HG02798 (cell line): ENCODE data around the gene BOLA3.
"Not testable (repeated sequence)": the region's sequence is repeated elsewhere in the genome, so short reads cannot be mapped to it uniquely, and the experiment has no call there.

Source experiments
- ATAC-seq: cut with Tn5 transposase; IDR thresholded peaks from one replicate; pipeline ENCODE4 v1.9.1; 2021; ENCODE audit warnings: mild to moderate bottlenecking; ENCODE audit not compliant: unreplicated experiment, poor library complexity

BOLA3 gene, protein sequence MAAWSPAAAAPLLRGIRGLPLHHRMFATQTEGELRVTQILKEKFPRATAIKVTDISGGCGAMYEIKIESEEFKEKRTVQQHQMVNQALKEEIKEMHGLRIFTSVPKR

DNA sequence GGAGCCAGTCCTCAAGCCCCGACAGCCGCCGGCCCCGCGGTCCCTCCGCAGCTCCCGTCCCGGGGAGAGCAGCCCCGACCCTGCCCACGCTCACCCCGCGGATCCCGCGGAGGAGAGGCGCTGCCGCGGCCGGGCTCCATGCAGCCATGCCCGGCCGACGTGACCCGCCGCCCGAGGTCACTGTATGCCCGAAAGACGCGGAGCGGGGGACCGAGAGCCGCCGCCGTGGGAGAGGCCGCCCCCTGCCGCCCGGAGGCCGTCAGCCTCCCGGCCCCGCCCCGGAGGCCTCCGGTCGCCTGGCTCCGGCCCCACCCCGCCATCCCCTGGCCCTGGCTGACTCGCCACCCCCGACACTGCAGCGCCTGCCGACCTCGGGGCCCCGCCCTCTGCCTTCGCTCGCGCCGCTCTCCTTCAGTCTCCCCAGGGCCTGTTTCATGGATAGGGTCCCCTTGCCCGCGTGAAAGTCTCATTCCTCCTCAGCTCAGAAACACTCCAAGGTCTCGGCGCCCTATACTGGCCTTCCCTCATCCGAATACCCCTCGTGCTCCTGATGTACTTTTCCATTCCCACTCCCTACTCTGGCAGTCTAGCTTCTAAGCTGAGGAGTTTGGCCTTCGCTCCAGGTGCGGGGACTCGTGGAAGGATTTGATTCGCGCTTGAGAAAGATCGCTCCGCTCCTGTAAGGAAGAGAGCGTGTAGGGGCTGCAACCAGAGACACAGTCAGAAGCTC is at the start of gene BOLA3:
Gene BOLA3 (minus strand): TSS at position 186 of the 730 bp plus-strand sequence. CDS start 38 bp downstream, at position 148.
- peak; percentile 96 for ATAC-seq

DNA sequence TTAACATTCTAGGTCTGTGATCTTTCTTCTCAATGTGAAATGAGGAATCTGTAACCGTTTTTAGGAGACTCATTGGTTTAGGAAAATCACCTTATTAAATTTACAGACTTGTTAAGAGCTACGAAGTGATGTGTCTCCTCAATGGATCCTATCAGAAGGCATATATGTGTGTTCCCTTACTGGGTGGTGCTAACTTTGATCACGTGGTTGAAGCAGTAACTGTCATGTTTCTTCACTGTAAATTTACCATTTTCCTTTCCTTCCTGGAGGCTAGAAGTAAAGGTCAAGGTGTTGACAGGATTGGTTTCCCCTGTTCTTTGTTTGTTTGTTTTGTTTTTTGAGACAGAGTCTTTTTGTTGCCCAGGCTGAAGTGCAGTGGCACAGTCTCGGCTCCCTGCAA is 49.3 kb upstream of the BOLA3 start:
- ATAC-seq, result no peak

DNA sequence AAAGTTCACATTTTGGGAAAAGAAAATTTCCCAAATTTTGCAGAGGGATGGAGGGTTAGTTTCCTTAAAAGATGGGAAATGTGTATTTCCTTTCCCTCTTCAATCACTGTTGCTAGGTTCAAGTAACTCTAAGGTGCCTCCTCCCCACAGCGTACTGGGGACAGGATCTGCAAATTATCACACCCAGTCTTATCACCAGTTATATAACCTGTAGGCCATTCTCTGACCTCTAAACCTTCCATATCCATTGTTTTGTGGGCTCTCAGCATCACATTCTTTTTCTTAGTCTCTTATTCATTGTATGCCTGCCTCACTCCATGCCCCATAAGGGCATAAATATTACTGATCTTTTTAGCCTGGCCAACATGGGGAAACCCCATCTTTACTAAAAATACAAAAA is 47.1 kb upstream of the BOLA3 start:
- ATAC-seq, result no peak

DNA sequence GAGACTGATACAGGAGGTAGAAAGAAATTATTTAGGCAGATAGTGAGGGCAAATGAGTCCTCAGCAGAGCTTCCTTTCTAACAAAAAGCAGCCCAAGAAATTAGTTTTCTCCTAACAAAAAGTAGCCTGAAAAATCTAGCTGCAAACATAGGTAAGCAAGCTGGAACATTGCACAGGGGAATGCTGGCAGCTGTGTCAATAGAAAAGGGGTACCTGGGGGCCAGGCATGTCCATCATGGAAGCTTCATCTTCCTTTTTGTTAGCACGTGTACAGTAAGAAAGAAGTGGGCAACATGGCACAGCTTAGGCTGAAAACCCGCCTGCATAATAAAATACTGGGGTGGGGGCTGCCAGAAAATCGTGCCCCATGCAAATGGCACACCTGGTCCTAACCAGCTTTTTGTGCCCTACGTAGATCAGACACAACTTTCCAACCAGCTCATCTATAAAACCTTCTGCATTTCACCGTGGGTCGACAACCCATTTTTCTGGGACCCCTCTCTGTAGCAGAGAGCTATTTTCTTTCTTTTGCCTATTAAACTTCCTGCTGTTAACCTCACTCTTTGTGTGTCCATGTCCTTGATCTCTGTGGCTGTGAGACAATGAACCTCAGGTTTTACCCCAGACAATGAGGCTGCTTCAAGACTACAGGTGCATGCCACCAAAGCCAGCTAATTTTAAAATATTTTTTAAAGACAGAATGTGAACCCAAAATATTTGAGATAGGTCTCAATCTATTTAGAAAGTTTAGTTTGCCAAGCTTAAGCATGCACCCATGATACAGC is 44.1 kb upstream of the BOLA3 start:
- no peak for ATAC-seq

DNA sequence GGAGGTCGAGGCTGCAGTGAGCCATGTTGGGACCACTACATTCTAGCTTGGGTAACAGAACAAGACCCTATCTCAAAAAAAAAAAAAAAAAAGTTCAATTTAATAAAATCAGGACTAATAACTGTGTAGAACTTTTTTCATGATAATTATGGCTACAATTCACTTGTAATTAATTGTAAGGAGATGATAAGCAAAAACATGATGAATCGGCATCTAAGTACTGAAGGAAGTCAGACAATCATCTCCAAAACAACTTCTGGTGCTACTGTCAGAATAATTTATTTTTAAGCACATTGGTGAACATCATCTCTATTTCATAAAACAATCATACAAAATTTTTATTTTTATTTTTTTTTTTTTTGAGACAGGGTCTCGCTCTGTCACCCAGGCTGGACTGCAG is 41.0 kb upstream of the BOLA3 start:
- no peak for ATAC-seq

DNA sequence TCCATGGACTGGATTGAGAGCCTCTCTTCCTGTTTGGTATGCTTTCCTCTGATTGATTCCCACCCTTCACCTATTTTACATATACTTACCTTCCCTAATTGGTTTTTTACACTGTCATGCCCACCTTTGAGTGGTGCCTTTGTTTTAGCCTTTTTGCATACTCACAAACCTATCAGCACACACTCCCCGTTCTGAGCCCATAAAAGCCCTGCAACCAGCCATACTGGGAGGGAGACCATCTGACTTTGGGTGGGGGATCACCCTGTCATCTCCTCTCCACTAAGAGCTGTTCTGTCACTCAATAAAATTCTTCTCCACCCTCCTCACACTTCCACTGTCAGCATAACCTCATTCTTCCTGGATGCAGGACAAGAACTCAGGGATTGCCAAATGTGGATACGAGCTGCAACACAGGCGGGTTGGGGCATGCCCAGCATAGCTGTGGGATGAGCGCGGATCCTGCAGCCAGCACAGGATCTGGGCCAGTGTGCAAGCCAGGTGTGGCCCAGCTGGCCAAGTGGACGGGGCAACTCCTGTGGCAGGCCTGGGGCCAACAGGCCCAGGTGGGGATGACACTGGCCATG is 40.4 kb upstream of the BOLA3 start:
- no peak for ATAC-seq

DNA sequence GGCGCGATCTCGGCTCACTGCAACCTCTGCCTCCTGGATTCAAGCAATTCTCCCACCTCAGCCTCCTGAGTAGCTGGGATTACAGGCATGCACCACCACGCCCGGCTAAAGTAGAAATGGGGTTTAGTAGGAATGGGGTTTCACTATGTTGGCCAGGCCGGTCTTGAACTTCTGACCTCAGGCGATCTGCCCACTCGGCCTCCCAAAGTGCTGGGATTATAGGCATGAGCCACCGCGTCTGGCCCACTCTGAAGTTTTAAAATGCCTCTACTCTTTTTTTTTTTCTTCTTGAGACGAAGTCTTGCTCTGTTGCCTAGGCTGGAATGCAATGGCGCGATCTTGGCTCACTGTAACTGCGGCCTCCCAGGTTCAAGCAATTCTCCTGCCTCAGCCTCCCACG is 39.0 kb upstream of the BOLA3 start:
- not testable (repeated sequence) for ATAC-seq

DNA sequence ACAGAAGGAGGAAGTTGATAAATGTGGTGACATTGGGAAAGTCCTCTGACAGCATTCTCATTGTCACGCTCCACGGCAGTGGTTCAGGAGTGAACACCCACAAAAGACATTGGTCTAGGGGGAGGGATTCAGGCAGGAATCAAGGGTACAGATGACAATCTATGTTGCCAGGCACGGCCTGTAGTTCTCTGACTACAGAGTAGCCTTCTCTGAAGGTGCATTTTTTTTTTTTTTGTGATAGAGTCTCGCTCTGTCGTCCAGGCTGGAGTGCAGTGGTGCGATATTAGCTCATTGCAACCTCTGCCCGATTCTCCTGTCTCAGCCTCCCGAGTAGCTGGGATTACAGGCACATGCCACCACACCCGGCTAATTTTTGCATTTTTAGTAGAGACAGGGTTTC is 38.3 kb upstream of the BOLA3 start:
- ATAC-seq, result peak; percentile 66

DNA sequence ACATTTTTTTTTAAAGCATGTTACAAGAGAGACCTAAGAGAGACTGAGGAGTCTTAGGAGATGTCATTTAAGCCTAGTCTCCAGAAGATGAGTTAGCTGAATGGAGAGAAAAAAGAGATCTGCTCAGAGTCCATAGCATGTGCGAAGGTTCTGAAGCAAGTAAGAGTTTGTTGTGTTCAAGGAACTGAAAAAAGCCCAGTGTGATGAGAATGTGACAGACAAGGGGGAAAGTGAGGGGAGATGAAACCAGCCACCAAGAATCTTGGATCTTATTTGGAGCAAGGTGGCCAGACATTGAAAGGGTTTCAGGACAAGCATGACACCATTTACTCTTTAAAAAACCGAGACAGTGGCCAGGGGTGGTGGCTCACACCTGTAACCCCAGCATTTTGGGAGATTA is 36.2 kb upstream of the BOLA3 start:
- no peak for ATAC-seq

DNA sequence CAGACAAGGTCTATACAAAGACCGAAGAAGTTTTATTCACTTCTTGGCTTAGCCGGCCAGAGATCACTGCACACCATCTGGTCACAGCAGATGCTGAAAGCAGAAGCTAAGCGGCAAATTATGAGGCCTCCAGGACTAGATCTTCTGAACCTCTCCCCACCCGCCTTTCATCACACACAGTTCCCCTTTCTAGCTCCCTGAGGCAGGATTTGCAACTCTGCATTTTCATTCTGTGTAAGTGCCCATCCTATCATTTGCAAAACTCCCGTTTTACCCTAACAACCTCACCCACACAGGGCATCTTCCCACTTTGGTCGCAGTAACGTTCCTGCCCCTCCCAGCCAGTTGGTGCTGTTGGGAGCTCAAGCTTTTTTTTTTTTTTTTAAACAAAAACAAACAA is 34.0 kb upstream of the BOLA3 start:
- peak; percentile 31 for ATAC-seq

DNA sequence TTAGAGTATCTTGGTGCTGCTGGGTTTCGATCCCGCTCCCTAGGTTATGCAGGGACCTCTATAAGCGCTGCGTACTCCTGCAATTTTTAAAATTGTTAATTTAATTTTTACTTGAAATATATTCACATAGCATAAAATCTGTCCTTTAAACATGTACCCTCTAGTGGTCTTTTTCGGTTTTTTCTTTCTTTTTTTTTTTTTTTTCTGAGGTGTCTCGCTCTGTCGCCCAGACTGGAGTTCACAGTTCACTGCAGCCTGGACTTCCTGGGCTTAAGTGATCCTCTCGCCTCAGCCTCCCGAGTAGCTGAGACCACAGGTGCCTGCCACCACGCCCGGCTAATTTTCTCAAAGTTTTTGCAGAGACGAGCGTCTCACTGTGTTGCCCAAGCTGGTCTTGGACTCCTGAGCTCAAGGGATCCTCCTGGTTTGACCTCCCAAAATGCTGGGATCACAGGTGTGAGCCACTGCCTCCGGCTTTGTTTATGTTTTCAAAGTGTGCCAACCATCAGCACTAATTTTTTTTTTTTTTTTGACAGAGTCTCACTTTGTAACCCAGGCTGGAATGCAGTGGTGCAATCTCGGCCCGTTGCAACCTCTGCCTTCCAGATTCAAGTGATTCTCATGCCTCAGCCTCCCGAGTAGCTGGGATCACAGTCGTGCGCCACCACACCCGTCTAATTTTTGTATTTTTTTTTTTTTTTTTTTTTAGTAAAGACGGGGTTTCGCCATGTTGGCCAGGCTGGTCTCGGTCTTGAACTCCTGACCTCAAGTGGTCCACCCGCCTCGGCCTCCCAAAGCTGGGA is 31.6 kb upstream of the BOLA3 start:
- ATAC-seq, result peak; percentile 0

DNA sequence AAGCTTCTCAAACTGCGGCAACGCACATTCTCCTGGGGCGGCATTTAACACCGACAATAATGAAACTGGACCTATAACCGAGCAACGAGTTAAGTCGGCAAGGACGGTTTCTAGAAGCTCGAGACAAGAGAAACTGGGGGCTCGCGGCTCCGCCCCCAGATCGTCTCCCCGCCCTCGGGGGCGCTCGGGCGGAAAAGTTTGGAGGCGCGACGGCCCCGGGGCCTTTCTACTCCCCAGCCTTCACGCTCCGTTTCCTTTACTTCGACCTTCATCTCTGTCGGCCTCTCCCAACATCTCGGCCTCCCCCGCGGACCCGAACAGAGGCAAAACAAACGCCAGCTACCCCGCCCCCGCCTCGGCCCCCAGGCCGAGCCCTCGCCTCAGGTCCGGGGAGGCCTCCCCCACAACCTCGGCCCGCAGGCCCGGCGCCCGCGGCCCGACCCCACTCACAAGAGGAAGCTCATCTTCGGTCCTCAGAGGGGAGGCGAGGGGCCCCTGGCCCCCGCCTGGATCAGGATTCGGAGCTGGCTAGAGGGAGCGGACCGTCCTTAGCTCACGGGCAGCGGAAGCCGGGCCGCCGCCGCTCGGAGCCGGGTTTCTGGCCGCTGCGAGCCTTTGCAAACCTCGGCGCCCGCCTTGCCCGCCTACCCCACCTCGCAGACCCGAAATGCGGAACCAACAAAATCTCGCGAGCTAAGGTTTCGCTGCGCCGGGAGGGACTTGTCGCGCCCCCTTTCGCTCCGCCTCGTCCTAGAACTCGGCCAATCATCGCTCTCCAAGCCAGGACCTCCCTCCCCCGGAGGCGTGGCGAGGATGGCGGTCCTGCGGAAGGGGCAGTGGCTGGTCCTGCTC is 30.7 kb upstream of the BOLA3 start, which contains the start of gene MOB1A:
Gene MOB1A (minus strand): TSS at position 669 of the 852 bp plus-strand sequence. CDS start 205 bp downstream, at position 464.
- ATAC-seq, result peak; percentile 89

DNA sequence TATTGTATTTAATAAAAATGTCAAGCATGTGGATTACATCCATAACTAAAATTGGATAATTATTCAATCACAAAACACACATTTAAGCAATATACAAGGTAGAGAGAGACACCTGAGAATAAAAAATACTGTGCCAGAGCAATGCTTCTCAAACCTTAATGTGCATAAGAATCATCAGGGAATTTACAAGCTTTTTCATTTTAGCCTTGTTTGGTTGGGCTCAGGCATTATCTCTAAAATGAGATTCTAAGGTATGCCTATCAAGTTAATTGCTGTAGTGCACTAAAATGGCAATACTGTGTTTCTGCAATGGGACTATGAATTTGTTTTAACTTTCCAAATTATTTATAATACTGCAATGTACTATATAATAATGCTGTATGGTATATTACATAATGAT is 30.0 kb upstream of the BOLA3 start:
- ATAC-seq, result no peak

DNA sequence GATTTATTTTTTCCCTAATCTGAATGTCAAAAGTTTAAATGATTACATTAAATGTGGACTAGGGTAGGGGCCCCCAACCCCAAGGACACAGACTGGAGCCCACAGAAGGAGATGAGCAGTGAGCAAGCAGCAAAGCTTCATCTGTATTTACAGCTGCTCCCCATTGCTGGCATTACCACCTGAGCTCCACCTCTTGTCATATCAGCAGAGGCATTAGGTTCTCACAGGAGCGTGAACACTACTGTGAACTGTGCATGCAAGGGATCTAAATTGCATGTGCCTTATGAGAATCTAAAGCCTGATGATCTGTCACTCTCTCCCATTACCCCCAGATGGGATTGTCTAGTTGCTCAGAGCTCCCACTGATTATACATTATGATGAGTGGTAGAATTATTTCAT is 27.2 kb upstream of the BOLA3 start:
- no peak for ATAC-seq

DNA sequence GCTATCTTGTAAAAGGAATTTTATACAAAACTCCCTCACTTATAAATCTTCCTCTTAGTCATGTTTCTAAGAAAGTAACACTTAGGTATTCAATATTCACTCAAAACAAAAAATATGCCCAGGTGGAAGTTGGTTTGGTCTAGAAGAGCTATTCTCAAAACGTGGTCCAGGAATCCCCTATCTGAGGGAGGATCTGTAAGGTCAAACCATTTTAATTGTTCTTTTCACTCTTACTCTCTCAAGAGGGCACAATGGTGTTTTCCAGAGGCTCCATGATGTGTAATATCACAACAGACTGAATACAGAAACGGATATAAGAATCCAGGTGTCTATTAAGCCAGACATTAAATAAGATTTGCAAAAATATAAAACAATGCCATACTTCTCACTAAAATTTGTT is 21.0 kb upstream of the BOLA3 start:
- no peak for ATAC-seq

DNA sequence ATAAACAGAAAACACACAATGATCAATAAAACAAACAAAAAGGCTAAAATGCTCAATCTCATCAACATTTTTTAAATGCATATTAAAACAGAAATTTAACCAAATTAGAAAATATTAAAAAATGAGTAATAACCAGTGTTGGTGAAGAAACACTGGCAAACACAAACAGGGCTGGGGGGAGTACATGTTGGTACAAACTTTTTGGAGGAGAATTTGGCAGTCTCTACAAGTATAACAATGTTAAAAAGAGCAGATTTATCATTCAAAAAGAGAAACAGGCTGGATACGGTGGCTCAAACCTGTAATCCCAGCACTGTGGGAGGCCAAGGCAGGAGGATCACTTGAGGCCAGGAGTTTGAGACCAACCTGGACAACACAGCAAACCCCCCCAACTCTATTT is 17.0 kb upstream of the BOLA3 start:
- no peak for ATAC-seq

DNA sequence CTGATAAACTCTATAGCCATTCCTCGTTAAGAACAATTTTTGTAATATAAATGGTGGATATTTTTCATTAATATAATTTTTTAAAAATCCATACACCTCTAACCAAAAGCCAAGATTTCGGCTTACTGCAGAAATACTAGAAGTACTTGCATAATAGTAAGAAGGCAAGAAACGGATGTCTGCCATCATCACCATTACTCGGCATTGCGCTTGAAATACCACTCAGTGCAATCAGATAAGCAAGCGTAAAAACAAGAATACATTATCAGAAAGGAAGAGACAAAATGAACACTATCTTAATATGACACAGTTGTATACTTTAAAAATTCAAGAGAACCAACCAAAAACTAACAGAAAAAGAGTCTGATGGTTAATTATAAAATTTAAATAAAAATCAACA is 15.2 kb upstream of the BOLA3 start:
- ATAC-seq, result no peak

DNA sequence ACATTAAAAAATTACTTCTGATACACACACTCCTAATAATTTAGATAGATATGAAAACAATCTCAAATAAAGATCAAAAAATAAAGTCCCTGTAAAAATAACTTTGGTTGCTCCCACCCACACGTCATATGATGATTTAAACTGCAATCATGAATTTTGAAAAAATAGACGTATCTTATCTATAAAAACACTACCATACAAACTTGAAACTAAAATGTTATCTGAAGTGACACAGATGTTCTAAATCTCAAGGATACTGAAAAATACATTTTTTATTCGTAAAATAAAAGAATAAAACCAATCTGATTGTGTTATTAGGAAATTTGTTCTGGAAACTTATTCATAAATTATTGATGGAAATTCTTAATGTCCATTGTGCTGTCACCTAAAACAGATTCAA is 8.1 kb upstream of the BOLA3 start:
- no peak for ATAC-seq

DNA sequence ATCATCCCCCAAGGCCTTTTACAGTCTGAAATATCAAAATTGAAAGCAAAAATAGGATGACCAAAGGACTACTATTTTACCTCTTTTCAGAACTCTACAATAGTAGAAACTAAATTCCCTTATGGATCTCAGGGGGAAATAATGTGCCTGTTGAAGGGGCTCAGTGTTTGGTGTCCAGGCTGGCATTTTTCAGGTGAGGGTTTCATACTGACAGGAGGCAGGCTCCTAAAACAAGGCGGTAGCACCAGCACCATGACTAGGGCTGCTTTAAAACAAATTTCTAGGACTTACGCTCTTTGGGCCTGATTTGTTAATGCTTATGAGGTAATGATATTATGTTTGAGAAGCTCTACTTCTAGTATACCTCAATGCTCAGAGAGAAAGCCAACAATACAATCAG is 5.2 kb upstream of the BOLA3 start:
- ATAC-seq, result no peak
